GM23338 (cell line): ENCODE data around the gene ITIH4.

Source experiments
- CREB1 ChIP-seq: fragments of 250-450 bp; sonication (Bioruptor Pico); IDR thresholded peaks from 2 replicates; pipeline ENCODE4 v1.5.0; 2020; ENCODE audit warnings: low read depth, mild to moderate bottlenecking, moderate library complexity
- CTCF ChIP-seq, 2 experiments: fragments of 200-600 bp in 1 of 2; sonication (generic) in 1 of 2; conservative IDR thresholded peaks; 2 replicates each; pipeline versions ENCODE4 v1.5.1 to v1.6.1; 2016 to 2017; ENCODE audit warnings: antibody characterized with exemption in 2 of 2, low read depth in 2 of 2, mild to moderate bottlenecking in 2 of 2, moderate library complexity in 1 of 2
- EZH2 ChIP-seq: fragments of 200-600 bp; sonication (generic); IDR thresholded peaks from one replicate; pipeline ENCODE4 v1.8.0; 2017; ENCODE audit warnings: antibody characterized with exemption, mild to moderate bottlenecking, low read depth; ENCODE audit not compliant: unreplicated experiment
- EZH2phosphoT487 ChIP-seq: fragments of 200-600 bp; sonication (generic); IDR thresholded peaks from one replicate; pipeline ENCODE4 v1.8.1; 2018; ENCODE audit warnings: antibody characterized with exemption; ENCODE audit not compliant: unreplicated experiment
- JUNB ChIP-seq: IDR thresholded peaks from one replicate; pipeline ENCODE4 v1.6.1; 2016; ENCODE audit warnings: antibody characterized with exemption; ENCODE audit not compliant: unreplicated experiment
- NANOG ChIP-seq: IDR thresholded peaks from 2 replicates; pipeline ENCODE4 v1.6.1; 2016; ENCODE audit warnings: antibody characterized with exemption, borderline replicate concordance
- POLR2AphosphoS5 ChIP-seq: IDR thresholded peaks from 2 replicates; pipeline ENCODE4 v1.6.1; 2016; ENCODE audit warnings: antibody characterized with exemption, low read depth
- REST ChIP-seq: IDR thresholded peaks from one replicate; pipeline ENCODE4 v1.6.1; 2018; ENCODE audit warnings: antibody characterized with exemption; ENCODE audit not compliant: unreplicated experiment
- ZNF114 ChIP-seq: fragments of 250-450 bp; sonication (Bioruptor Pico); IDR thresholded peaks from 2 replicates; pipeline ENCODE4 v1.5.0; 2020; ENCODE audit warnings: mild to moderate bottlenecking, moderate library complexity
- ZNF331 ChIP-seq: fragments of 250-450 bp; sonication (Bioruptor Pico); IDR thresholded peaks from 2 replicates; pipeline ENCODE4 v1.5.0; 2020; ENCODE audit warnings: low read depth, mild to moderate bottlenecking, moderate library complexity

GRCh38 chr3:52782412-52783210, 47.9 kb downstream of the ITIH4 start:
- no peak for TF ChIP-seq CTCF (conservative IDR thresholded peaks at IDR 0.05; ENCODE audit: low read depth in 2 of 2)
- no peak for TF ChIP-seq EZH2
- no peak for TF ChIP-seq EZH2phosphoT487
- no peak for TF ChIP-seq POLR2AphosphoS5
- TF ChIP-seq ZNF331 (CRISPR knock-in tag), result no peak
- TF ChIP-seq JUNB, result no peak
- TF ChIP-seq REST, result no peak
- no peak for TF ChIP-seq CREB1 (CRISPR knock-in tag)
- no peak for TF ChIP-seq ZNF114 (CRISPR knock-in tag)
- TF ChIP-seq NANOG, result no peak
